Activated T-cell treated with anti-CD3 and anti-CD28 coated beads, Interleukin-2, amount 50 U/mL, for 72 hours (primary cell): ENCODE measurements around the gene POLR3G. TPM values are rescaled to one million over a fixed set of nuclear protein-coding genes. Genes with fewer than 3 reads are reported as not detected.

Source experiments
- ATAC-seq, 2 donors: fragments of 150-1000 bp; cut with Tn5 transposase; replicated peaks in 1 of 2; 2 replicates each; pipeline ENCODE4 v1.10.0; 2021; ENCODE audit warnings: moderate library complexity in 2 of 2, mild to moderate bottlenecking in 1 of 2
- DNase-seq, 2 donors: peaks; one replicate each; pipeline ENCODE4 v3.0.0; 2021 to 2022; ENCODE audit warnings: mixed read lengths in 1 of 2
- H3K27ac Mint-ChIP-seq: one replicate; pipeline ENCODE4 v1.8.0; 2022; ENCODE audit warnings: mild to moderate bottlenecking, moderate library complexity, mixed read lengths
- H3K27me3 Mint-ChIP-seq: one replicate; pipeline ENCODE4 v1.8.0; 2022; ENCODE audit warnings: low read depth, mixed read lengths
- H3K36me3 Mint-ChIP-seq, 2 donors: one replicate each; pipeline ENCODE4 v1.8.0; 2022; ENCODE audit warnings: mixed read lengths in 2 of 2, mild to moderate bottlenecking in 1 of 2; ENCODE audit not compliant: insufficient read depth in 2 of 2
- H3K4me1 Mint-ChIP-seq: one replicate; pipeline ENCODE4 v1.8.0; 2022; ENCODE audit warnings: low read depth, mixed read lengths
- H3K4me3 Mint-ChIP-seq, 2 donors: one replicate each; pipeline ENCODE4 v1.8.0; 2022; ENCODE audit warnings: mild to moderate bottlenecking in 2 of 2, mixed read lengths in 2 of 2, moderate library complexity in 2 of 2
- H3K9me3 Mint-ChIP-seq, 2 donors: one replicate each; pipeline ENCODE4 v1.8.0; 2022; ENCODE audit warnings: mixed read lengths in 2 of 2
- total RNA-seq, 2 donors: library from RNA; stranded (reverse); gene quantifications; one replicate each; pipeline ENCODE4 v1.2.3, GENCODE V29; 2022

Gene POLR3G
- total RNA-seq, 2 donors from 2014 or later, result 4.5 to 6.3 TPM

- no peak for ATAC-seq
- Mint-ChIP-seq H3K36me3 (no peaks in the 10 kb centered on the region), H3K4me1 (peaks cover 16% of the 10 kb centered on the region), H3K27me3 (peaks cover 47% of the 10 kb centered on the region), H3K4me3 (no peak overlapping the region), H3K27ac (no peak overlapping the region), H3K9me3 (peaks cover 0 to 2% of the 10 kb centered on the region in 2 donors)
- DNase-seq, result no peak
Observed at GRCh38 chr5:90562341-90562740, 87.7 kb downstream of the POLR3G start.

DNA sequence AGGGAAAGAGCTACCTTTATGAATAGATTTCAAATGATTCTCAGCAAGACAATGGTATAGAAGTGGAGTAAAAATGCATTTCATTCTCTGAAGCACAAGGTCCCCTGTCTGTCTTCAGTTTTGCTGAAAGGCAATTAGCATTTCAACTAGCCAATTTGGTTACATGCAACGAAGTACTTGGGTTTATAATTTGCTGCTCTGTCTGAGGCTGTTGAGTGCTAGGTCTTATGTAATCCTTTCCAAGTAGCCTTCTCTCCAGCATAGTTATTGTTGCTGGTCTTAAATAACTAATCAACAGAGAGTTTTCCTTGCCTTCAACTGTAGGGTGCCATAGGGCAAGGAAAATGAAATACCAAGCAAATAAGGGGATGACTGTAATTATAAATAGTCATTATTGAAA, 88.4 kb downstream of the POLR3G start:
- Mint-ChIP-seq H3K4me3 (no peak overlapping the region), H3K36me3 (no peaks in the 10 kb centered on the region), H3K4me1 (peaks cover 11% of the 10 kb centered on the region), H3K9me3 (peaks cover 0 to 2% of the 10 kb centered on the region in 2 donors), H3K27me3 (peaks cover 43% of the 10 kb centered on the region), H3K27ac (no peak overlapping the region)
- ATAC-seq (no peak), DNase-seq (no peak)

Other genes starting within 250 kb of the POLR3G start
- 10 to 100 TPM; 29.3 to 30.1 TPM for gene CETN3, start 65.1 kb upstream of the POLR3G start, total RNA-seq
- 1 to 10 TPM; 5.4 to 6.0 TPM for gene MBLAC2, start 93 bp upstream of the POLR3G start, total RNA-seq
- 10 to 100 TPM; 16.0 to 17.1 TPM for gene LYSMD3, start 54.7 kb downstream of the POLR3G start, total RNA-seq
- under 1 TPM; 0.12 to 0.21 TPM for gene ADGRV1, start 83.9 kb downstream of the POLR3G start, total RNA-seq